ENCODE results near the gene SFT2D3. TPM values are rescaled to one million over a fixed set of nuclear protein-coding genes. Genes with fewer than 3 reads are reported as not detected.
A peak's percentile ranks its signal among the peaks of the same experiment; 100 is the strongest.

The SFT2D3 gene
- total RNA-seq, 1 donor from 2014 or later = 15.3 TPM

- Mint-ChIP-seq H3K27ac (peak overlapping the region; percentile 86), H3K4me3 (ENCODE audit: low read depth) (no peak overlapping the region), H3K9me3 (ENCODE audit: low read depth) (no peaks in the 10 kb centered on the region), H3K27me3 (no peaks in the 10 kb centered on the region), H3K4me1 (ENCODE audit: low read depth) (peaks cover 32% of the 10 kb centered on the region), H3K36me3 (ENCODE audit: insufficient read depth) (peaks cover 3% of the 10 kb centered on the region)
- no peak for TF ChIP-seq CTCF (IDR thresholded peaks at IDR 0.05; ENCODE audit: unreplicated experiment)
- no peak for DNase-seq (ENCODE audit: low spot score, unreplicated experiment)
Measured at GRCh38 chr2:127735044-127735443, 33.7 kb downstream of the SFT2D3 start.

GRCh38 chr2:127735537-127736399 lies 34.5 kb downstream of the SFT2D3 start:
- H3K27ac Mint-ChIP-seq = peak overlapping the region; percentile 57
- H3K9me3 Mint-ChIP-seq (ENCODE audit: low read depth) = no peaks in the 10 kb centered on the region
- H3K4me1 Mint-ChIP-seq (ENCODE audit: low read depth) = peaks cover 32% of the 10 kb centered on the region
- no peak for TF ChIP-seq CTCF (IDR thresholded peaks at IDR 0.05; ENCODE audit: unreplicated experiment)
- no peaks in the 10 kb centered on the region for H3K27me3 Mint-ChIP-seq
- no peak for DNase-seq (ENCODE audit: low spot score, unreplicated experiment)
- no peak overlapping the region for H3K4me3 Mint-ChIP-seq (ENCODE audit: low read depth)
- peaks cover 3% of the 10 kb centered on the region for H3K36me3 Mint-ChIP-seq (ENCODE audit: insufficient read depth)

GRCh38 chr2:127737892-127738291 lies 36.6 kb downstream of the SFT2D3 start:
- Mint-ChIP-seq H3K27ac (no peak overlapping the region), H3K27me3 (no peaks in the 10 kb centered on the region), H3K9me3 (ENCODE audit: low read depth) (no peaks in the 10 kb centered on the region), H3K4me1 (ENCODE audit: low read depth) (peaks cover 33% of the 10 kb centered on the region), H3K36me3 (ENCODE audit: insufficient read depth) (peaks cover 3% of the 10 kb centered on the region), H3K4me3 (ENCODE audit: low read depth) (no peak overlapping the region)
- TF ChIP-seq CTCF (IDR thresholded peaks at IDR 0.05; ENCODE audit: unreplicated experiment) = no peak
- DNase-seq (ENCODE audit: low spot score, unreplicated experiment) = no peak

- DNase-seq (ENCODE audit: low spot score, unreplicated experiment) = no peak
- Mint-ChIP-seq H3K27me3 (no peaks in the 10 kb centered on the region), H3K4me3 (ENCODE audit: low read depth) (no peak overlapping the region), H3K27ac (no peak overlapping the region), H3K9me3 (ENCODE audit: low read depth) (no peaks in the 10 kb centered on the region), H3K4me1 (ENCODE audit: low read depth) (peaks cover 21% of the 10 kb centered on the region), H3K36me3 (ENCODE audit: insufficient read depth) (peaks cover 2% of the 10 kb centered on the region)
- TF ChIP-seq CTCF (IDR thresholded peaks at IDR 0.05; ENCODE audit: unreplicated experiment) = no peak
Measured at GRCh38 chr2:127739800-127740199, 38.5 kb downstream of the SFT2D3 start.

GRCh38 chr2:127740665-127741288 lies 39.5 kb downstream of the SFT2D3 start:
- H3K27ac Mint-ChIP-seq = peak overlapping the region; percentile 35
- no peak for DNase-seq (ENCODE audit: low spot score, unreplicated experiment)
- TF ChIP-seq CTCF (IDR thresholded peaks at IDR 0.05; ENCODE audit: unreplicated experiment) = no peak
- H3K27me3 Mint-ChIP-seq = no peaks in the 10 kb centered on the region
- H3K36me3 Mint-ChIP-seq (ENCODE audit: insufficient read depth) = peaks cover 5% of the 10 kb centered on the region
- peaks cover 12% of the 10 kb centered on the region for H3K4me1 Mint-ChIP-seq (ENCODE audit: low read depth)
- H3K4me3 Mint-ChIP-seq (ENCODE audit: low read depth) = no peak overlapping the region
- no peaks in the 10 kb centered on the region for H3K9me3 Mint-ChIP-seq (ENCODE audit: low read depth)
